HG02981 (cell line): ENCODE measurements around the gene YES1.
"Not testable (repeated sequence)": the region's sequence is repeated elsewhere in the genome, so short reads cannot be mapped to it uniquely, and the experiment has no call there.

ENCODE experiments used
- ATAC-seq: cut with Tn5 transposase; IDR thresholded peaks from one replicate; pipeline ENCODE4 v1.9.1; 2021; ENCODE audit warnings: mild to moderate bottlenecking, moderate library complexity; ENCODE audit not compliant: unreplicated experiment

Gene YES1

GRCh38 chr18:824179-824578, 12.1 kb upstream of the YES1 start:
- no peak for ATAC-seq

GRCh38 chr18:820591-821165, 8.6 kb upstream of the YES1 start:
- no peak for ATAC-seq

- ATAC-seq = no peak
Measured at GRCh38 chr18:816869-817268, 4.8 kb upstream of the YES1 start.

GRCh38 chr18:816088-816653, 4.1 kb upstream of the YES1 start:
- no peak for ATAC-seq

- no peak for ATAC-seq
Measured at GRCh38 chr18:815353-815752, 3.3 kb upstream of the YES1 start.

- ATAC-seq = no peak
Measured at GRCh38 chr18:814300-815084, 2.5 kb upstream of the YES1 start.

GRCh38 chr18:813172-814071, 1.4 kb upstream of the YES1 start:
- peak; percentile 0 for ATAC-seq

GRCh38 chr18:812376-813171, 532 bp upstream of the YES1 start:
- ATAC-seq = peak; percentile 45

GRCh38 chr18:811182-811891, 705 bp downstream of the YES1 start:
- ATAC-seq = peak; percentile 18

- ATAC-seq = peak; percentile 30
Measured at GRCh38 chr18:809985-810642, 1.9 kb downstream of the YES1 start.

GRCh38 chr18:809228-809627, 2.8 kb downstream of the YES1 start:
- not testable (repeated sequence) for ATAC-seq

- no peak for ATAC-seq
Measured at GRCh38 chr18:808502-808901, 3.5 kb downstream of the YES1 start.

GRCh38 chr18:808086-808485, 4.0 kb downstream of the YES1 start:
- no peak for ATAC-seq

GRCh38 chr18:805755-806110, 6.3 kb downstream of the YES1 start:
- peak; percentile 37 for ATAC-seq

- ATAC-seq = peak; percentile 36
Measured at GRCh38 chr18:805008-805754, 6.9 kb downstream of the YES1 start.

- ATAC-seq = no peak
Measured at GRCh38 chr18:801137-801536, 10.9 kb downstream of the YES1 start.

- no peak for ATAC-seq
Measured at GRCh38 chr18:799943-800342, 12.1 kb downstream of the YES1 start.

- not testable (repeated sequence) for ATAC-seq
Measured at GRCh38 chr18:795383-795782, 16.7 kb downstream of the YES1 start.

- no peak for ATAC-seq
Measured at GRCh38 chr18:789397-789796, 22.6 kb downstream of the YES1 start.
